ENCODE measurements around the gene HPCAL4. TPM values are rescaled to one million over a fixed set of nuclear protein-coding genes. Genes with fewer than 3 reads are reported as not detected.

The HPCAL4 gene
- total RNA-seq, 4 donors from 2014 or later, result not detected

DNA sequence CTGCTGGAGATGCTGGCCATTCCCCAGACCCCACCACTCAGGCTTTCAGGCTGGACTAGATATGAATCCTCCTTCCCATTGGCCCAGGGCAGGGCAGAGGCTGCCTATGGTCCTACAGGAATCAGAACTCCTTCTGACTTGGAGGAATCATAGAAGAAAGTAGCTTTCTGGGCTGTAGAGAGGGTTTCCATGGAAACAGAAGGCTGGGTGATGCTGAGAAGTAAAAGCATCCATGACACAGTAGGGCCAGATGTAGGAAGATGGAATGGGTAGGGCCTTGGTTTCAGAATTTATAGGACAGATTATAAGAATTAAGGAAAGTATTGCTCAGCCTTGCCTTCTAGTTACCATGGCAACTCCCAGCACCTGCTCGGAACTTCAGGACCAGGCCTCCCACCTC is 28.4 kb downstream of the HPCAL4 start:
- no peak for DNase-seq (ENCODE audit: low spot score in 2 of 2)
- no peak overlapping the region for H3K4me3 ChIP-seq (ENCODE audit: low read depth, poor library complexity, severe bottlenecking)
- TF ChIP-seq, protein P1, sequence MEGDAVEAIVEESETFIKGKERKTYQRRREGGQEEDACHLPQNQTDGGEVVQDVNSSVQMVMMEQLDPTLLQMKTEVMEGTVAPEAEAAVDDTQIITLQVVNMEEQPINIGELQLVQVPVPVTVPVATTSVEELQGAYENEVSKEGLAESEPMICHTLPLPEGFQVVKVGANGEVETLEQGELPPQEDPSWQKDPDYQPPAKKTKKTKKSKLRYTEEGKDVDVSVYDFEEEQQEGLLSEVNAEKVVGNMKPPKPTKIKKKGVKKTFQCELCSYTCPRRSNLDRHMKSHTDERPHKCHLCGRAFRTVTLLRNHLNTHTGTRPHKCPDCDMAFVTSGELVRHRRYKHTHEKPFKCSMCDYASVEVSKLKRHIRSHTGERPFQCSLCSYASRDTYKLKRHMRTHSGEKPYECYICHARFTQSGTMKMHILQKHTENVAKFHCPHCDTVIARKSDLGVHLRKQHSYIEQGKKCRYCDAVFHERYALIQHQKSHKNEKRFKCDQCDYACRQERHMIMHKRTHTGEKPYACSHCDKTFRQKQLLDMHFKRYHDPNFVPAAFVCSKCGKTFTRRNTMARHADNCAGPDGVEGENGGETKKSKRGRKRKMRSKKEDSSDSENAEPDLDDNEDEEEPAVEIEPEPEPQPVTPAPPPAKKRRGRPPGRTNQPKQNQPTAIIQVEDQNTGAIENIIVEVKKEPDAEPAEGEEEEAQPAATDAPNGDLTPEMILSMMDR (IDR thresholded peaks at IDR 0.05), result no peak
- WGBS, 2 donors, result 90 to 92% methylated on average over 1 of the region's 1 CpG
- intact Hi-C loops (cut with DNase I; ENCODE audit: low total_unique reads), result no loop called here

DNA sequence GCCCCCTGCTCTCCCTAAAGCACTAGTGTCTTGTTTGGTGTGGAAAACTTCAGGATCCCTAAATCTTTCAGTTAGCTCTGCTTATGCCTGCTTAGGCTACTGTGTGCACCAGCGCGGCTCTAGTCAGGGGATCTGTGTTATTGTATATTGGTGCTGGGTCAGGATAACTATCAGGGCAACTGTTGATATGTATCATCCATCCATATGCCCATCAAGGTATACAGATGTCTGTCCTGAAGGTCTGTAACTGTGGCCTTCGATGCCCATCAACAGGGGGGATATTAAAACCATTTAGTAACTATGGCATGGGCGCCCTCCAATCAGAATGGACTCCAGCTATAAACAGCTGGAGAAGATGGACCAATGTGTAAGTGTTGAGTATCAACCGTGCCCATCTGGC is 31.7 kb downstream of the HPCAL4 start:
- WGBS, 2 donors, result 87 to 88% methylated on average over 5 of the region's 5 CpGs
- intact Hi-C loops (cut with DNase I; ENCODE audit: low total_unique reads), result no loop called here
- no peak for DNase-seq (ENCODE audit: low spot score in 2 of 2)
- TF ChIP-seq, protein P1 (IDR thresholded peaks at IDR 0.05), result no peak
- TF ChIP-seq POLR2A (IDR thresholded peaks at IDR 0.05), result no peak
- H3K4me3 ChIP-seq (ENCODE audit: low read depth, poor library complexity, severe bottlenecking), result no peak overlapping the region

DNA sequence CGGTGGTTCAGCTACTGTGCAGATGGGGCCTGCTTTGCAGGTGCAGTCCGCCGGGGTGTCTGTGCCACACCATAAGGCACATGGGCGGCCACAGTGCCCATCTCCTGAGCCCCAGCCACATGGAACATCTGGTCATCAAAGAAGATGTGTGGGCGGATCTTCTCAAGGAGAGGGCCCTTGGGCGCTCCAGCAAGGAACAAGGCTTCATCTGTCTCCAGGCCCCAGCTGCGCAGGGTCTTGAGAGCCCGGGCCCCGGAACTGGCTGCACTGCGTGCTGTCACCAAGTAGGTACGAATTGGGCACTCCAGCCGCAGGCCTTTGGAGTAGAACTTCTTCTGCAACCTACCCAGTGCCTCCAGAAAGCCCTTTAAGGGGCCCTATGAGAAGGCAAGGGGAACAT is 32.1 kb downstream of the HPCAL4 start:
- no peak for DNase-seq (ENCODE audit: low spot score in 2 of 2)
- intact Hi-C loops (cut with DNase I; ENCODE audit: low total_unique reads), result no loop called here
- no peak overlapping the region for H3K4me3 ChIP-seq (ENCODE audit: low read depth, poor library complexity, severe bottlenecking)
- TF ChIP-seq POLR2A (IDR thresholded peaks at IDR 0.05), result no peak
- TF ChIP-seq, protein P1 (IDR thresholded peaks at IDR 0.05), result no peak
- 89 to 96% methylated on average over 7 to 12 of the region's 12 CpGs for WGBS, 2 donors

DNA sequence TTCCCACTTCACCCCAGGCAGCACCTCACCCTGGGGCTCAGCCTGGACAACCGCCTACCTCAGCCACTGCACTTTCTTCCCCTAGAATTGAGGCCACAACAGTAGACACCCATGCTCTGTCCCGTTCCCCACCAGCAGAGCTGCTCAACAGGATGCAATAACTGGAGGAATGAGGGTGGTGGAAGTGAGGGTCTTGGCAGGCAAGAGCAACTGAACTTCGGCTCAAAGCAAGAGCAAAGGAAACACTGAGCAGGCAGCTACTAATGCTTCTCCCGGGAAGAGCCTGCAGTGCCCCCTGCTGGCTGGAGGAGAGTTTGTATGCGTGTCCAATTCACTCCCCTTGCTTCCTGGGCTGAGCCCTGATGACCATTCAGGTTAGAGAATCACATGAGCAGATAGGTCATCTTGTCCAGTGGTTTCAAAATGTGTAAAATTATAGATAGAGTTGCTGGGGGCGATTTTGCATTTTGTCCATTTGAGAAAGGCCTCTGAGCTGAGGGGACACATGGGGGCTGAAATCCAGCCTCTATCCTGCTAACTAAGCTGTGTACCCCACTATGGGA is 33.2 kb downstream of the HPCAL4 start:
- H3K4me3 ChIP-seq (ENCODE audit: low read depth, poor library complexity, severe bottlenecking), result no peak overlapping the region
- no peak for TF ChIP-seq POLR2A (IDR thresholded peaks at IDR 0.05)
- TF ChIP-seq, protein P1 (IDR thresholded peaks at IDR 0.05), result no peak
- no peak for DNase-seq (ENCODE audit: low spot score in 2 of 2)
- 32 to 36% methylated on average over 6 of the region's 6 CpGs for WGBS, 2 donors
- intact Hi-C loops (cut with DNase I; ENCODE audit: low total_unique reads), result no loop called here

DNA sequence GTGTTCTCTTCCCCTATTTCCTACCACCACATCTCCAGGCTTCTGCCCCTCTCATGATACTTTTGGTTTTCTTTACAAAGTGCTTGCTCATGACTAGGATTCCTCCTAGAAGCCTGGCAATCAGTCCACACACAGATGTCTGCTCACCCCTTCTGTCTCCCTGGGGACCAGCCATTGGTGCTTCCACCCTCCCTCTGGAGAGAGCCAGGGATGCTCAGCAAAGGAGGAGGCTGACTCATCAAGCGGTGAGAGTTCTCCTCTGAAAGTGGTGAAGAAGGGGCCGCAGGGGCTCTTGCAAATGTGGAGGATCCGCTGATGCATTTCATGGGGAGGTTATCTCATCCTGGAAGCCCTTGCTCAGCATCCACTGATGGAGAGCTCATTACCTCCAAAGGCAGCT is 33.8 kb downstream of the HPCAL4 start:
- H3K4me3 ChIP-seq (ENCODE audit: low read depth, poor library complexity, severe bottlenecking), result no peak overlapping the region
- DNase-seq (ENCODE audit: low spot score in 2 of 2), result no peak
- 80 to 88% methylated on average over 3 of the region's 3 CpGs for WGBS, 2 donors
- TF ChIP-seq, protein P1 (IDR thresholded peaks at IDR 0.05), result no peak
- no peak for TF ChIP-seq POLR2A (IDR thresholded peaks at IDR 0.05)
- intact Hi-C loops (cut with DNase I; ENCODE audit: low total_unique reads), result no loop called here

DNA sequence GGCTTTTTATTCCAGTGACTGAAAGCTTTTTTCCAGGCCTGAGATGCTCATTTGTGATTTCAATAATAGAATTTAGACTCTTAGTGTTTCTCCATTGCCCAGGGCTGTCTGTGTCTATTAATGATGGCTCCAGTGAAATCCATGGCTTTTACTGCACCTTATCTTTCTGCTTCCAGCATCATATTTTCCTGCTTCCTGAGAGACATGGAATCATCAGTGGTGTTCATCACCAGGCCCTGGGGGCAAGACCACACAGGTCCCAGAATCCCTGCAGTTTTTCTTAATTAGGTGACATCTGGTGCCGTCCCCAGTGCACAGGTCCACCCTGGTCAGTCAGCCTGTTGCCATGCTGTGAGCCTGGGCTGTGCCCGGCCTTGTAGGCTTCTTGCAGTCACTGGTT is 34.8 kb downstream of the HPCAL4 start:
- no peak for DNase-seq (ENCODE audit: low spot score in 2 of 2)
- intact Hi-C loops (cut with DNase I; ENCODE audit: low total_unique reads), result no loop called here
- 81 to 94% methylated on average over 2 of the region's 2 CpGs for WGBS, 2 donors
- H3K4me3 ChIP-seq (ENCODE audit: low read depth, poor library complexity, severe bottlenecking), result no peak overlapping the region
- no peak for TF ChIP-seq POLR2A (IDR thresholded peaks at IDR 0.05)
- TF ChIP-seq, protein P1 (IDR thresholded peaks at IDR 0.05), result no peak
